H1 (cell line): ENCODE data around the gene ZNF407. TPM values are rescaled to one million over a fixed set of nuclear protein-coding genes. Genes with fewer than 3 reads are reported as not detected.

Experiments used
- BCL11A ChIP-seq, 2 experiments: IDR thresholded peaks; one replicate each; pipeline ENCODE4 v1.6.1; 2011; ENCODE audit warnings: low read depth in 2 of 2, low read length in 2 of 2, mild to moderate bottlenecking in 2 of 2
- EZH2 ChIP-seq: fragments of 200-600 bp; sonication (generic); IDR thresholded peaks from 2 replicates; pipeline ENCODE4 v1.7.1; 2012; ENCODE audit warnings: low read depth, mild to moderate bottlenecking, moderate library complexity, low read length, inconsistent platforms; ENCODE audit not compliant: severe bottlenecking
- GABPA ChIP-seq: IDR thresholded peaks from 2 replicates; pipeline ENCODE4 v1.6.1; 2011; ENCODE audit warnings: mild to moderate bottlenecking, low read length, moderate library complexity, borderline replicate concordance; ENCODE audit not compliant: insufficient read depth
- NANOG ChIP-seq: IDR thresholded peaks from 2 replicates; pipeline ENCODE4 v1.6.1; 2011; ENCODE audit warnings: low read length, low read depth, mild to moderate bottlenecking, inconsistent platforms; ENCODE audit not compliant: insufficient read depth, poor library complexity, severe bottlenecking
- NRF1 ChIP-seq: IDR thresholded peaks from 2 replicates; pipeline ENCODE4 v1.6.1; 2011; ENCODE audit warnings: mild to moderate bottlenecking, low read depth, low read length, improper control_type of control experiment
- RBBP5 ChIP-seq: IDR thresholded peaks from 2 replicates; pipeline ENCODE4 v1.7.1; 2012; ENCODE audit warnings: low read depth, mild to moderate bottlenecking, inconsistent platforms, low read length, moderate library complexity, borderline replicate concordance
- SP2 ChIP-seq: IDR thresholded peaks from 2 replicates; pipeline ENCODE4 v1.6.1; 2012; ENCODE audit warnings: mild to moderate bottlenecking, low read length, inconsistent platforms
- SP4 ChIP-seq: IDR thresholded peaks from 2 replicates; pipeline ENCODE4 v1.6.1; 2012; ENCODE audit warnings: low read length, inconsistent platforms
- polyA plus RNA-seq, 7 experiments: library from polyadenylated mRNA; depleted of rRNA in 3 of 7; stranded (reverse) in 5 of 7; unstranded in 2 of 7; fragments of >200 nt in 5 of 7; fragments of 200-250 nt in 2 of 7; gene quantifications; 1 replicate in 5 of 7; 2 replicates in 1 of 7; 4 replicates in 1 of 7; pipeline versions ENCODE4 v1.2.1 to v1.2.3, GENCODE V29; 2011 to 2013; ENCODE audit warnings: missing spikeins in 2 of 7, mixed read lengths in 2 of 7
- total RNA-seq: library from RNA; stranded (reverse); fragmentation: NEBNext Ultra II Directional; extraction: Animal tissue kit (Norgen Biotek cat#: 25700); gene quantifications from 2 replicates; pipeline ENCODE4 v1.2.1, GENCODE V29; 2021

Gene ZNF407
- total and polyA plus RNA-seq, 2 of the 8 experiments (the other 6 are each of a cell fraction or from before 2014, with no cell fraction given) = 1.5 to 6.8 TPM

DNA sequence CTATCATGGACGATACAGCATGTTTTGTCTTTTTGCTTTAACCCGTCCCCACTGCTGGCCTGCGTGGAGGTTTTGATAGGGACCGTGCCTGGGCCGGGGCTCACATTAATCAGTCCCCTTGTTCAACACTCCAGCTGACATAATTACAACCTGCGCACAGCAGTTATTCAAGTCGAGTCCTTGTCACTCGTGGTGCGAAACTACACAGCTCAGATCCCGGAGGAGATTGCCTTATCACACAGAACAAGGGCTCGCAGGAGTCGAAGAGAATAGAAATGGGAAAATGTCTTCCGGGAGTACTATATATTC lies 304.4 kb downstream of the ZNF407 start (continued):
- TF ChIP-seq RBBP5 (no peak), GABPA (no peak), SP4 (no peak), EZH2 (no peak), NANOG (no peak), SP2 (no peak), NRF1 (no peak), BCL11A (IDR thresholded peaks at IDR 0.05; ENCODE audit: low read depth in 2 of 2, low read length in 2 of 2) (no peak)
